DMS153 (cell line): ENCODE measurements around the gene ANO7.

Experiments used
- DNase-seq: peaks from one replicate; lab custom pipeline; 2025; lab: John Stamatoyannopoulos, UW

Gene ANO7

DNA sequence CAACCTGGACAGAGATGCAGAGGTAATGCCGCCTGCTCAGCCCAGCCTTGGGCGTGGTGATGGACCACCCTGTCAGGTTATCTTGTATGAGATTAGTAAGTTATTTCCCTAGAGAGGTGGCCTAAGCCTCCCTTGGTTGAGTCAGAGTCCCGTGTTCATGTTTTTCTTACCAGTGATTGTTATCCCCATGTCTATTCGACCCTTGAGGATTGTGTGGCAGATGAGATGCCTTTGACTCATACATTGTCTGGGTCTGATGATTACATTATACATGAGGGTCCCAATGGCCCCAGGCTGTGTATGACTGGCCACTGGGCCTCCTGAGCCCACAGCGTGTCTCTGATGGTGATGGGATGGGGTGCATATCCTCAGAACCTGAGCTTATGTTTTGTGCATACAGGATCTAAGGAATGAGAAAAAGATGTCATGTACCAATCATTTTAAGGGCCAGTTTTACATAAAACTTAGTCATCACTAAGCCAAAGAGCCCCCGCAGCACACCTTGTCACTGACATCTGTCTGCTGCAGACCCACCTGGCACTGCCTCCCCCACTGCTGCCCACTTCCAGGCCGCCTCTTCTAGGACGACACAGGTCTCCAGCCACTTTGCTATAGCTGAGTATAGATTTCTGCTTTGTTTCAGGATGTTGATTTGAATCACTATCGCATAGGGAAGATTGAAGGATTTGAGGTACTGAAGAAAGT lies 30.5 kb upstream of the ANO7 start:
- DNase-seq = no peak

DNA sequence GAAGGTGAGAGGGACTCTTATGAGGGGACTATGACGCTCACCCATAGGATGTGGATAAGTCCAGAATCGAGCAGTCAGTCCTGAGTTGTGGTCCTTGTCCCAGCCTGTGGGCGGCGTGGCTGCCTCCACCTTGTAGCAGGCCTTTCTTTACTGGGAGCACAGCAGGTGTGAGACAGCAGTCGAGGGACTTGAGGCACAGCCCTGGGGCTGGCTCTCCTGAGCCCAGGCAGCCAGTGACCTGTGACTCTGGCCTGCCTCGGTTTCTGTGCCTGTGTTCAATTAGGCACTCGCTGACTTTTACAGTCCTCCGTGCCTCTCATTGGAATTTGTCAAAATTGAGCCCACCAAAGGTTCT lies 30.0 kb upstream of the ANO7 start:
- no peak for DNase-seq

DNA sequence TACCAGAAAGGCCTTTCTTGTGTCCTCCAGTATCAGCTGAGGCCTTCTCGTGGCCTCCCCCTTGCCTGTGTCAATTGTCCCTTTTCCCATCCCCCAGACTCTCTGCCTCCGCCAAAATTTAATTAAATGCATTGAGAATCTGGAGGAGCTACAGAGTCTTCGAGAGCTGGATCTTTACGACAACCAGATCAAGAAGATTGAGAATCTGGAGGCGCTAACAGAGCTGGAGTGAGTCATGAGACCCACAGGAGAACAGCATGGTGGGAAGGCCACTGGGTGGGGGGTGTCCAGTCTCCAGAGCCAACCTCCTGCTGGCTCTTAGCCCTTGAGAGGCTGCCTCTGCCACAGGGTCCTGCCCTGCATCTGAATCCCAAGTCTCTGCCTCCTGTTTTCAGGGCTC lies 29.4 kb upstream of the ANO7 start:
- no peak for DNase-seq

DNA sequence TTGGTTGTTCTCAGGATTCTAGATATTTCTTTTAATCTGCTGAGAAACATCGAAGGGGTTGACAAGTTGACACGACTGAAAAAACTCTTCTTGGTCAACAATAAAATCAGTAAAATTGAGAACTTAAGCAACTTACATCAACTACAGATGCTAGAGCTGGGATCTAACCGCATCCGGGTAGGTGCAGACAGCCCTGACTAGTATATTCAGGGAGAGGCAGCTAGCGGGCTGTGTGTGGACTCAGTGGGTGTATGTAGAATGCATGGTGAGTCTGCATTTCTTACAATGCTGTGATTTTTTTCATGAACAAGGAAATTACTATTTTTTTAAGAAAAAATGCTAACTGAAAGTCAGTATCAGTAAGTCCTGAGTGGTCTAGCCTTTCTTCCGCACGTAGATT lies 28.2 kb upstream of the ANO7 start:
- DNase-seq = no peak

DNA sequence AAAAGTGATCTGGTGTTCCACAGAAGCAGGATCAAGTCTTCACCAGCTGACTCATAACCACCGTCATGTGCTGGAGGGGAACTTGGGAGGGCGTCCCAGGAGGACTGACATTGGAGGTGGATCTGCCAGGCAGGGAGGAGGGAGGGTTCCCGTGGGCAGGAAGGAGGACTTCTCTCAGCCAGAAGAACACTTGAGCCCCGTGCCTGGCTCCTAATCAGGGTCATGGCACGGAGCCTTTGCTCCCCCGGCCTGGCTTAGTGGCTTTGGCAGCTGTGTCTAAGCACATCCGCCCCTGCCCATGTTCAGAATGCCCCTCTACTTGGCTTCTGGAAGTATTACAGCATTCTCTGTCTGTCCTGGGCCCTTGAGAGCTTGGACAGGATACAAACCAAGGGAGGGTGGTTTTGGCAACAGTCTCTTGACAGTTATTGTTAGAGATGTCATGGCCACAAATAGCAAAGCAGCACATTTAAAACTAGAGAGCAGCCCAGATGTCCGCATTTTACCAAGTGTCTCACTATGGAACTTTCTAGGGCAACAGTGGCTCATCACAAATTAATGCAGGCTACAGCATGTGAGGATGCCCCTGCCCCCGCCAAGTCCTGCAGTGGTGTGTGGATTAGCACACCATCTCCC lies 26.7 kb upstream of the ANO7 start:
- DNase-seq = no peak

DNA sequence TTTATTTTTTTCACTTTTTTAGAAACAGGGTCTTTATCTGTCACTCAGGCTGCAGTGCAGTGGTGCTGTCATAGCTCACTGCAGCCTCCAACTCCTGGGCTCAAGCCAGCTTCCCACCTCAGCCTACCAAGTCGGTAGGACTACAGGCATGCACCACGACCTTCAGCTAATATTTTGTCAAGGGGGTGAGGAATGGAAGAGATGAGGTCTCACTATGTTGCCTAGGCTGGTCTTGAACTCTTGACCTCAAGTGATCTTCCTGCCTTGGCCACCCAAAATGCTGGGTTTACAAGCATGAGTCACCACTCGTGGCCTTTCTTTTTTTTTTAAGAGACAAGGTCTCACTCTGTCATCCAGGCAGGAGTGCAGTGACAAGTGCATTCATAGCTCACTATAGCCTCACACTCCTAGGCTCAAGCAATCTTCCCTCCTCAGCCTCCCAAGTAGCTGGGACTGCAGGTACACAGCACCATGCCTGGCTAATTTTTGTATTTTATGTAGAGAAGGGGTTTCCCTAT lies 24.8 kb upstream of the ANO7 start:
- DNase-seq = no peak

DNA sequence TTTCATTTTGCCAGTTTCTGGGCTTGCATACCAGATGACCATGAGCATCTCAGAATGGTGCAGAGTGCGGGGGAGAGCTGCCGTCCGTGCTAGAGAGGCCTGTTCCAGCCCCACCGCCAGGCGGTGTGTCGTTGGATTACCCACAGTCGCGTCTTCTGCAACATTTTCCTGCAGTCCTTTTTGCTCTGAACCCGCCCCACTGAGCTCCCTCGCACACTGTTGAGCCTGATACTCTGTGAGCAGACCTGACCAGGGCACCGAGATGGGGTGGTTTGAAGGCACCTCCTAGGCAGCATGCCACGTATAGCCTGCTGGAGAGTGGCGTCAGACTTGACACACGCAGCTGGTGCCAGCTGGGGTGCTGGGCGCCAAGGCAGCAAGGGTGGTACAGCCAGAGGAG lies 20.1 kb upstream of the ANO7 start:
- no peak for DNase-seq

DNA sequence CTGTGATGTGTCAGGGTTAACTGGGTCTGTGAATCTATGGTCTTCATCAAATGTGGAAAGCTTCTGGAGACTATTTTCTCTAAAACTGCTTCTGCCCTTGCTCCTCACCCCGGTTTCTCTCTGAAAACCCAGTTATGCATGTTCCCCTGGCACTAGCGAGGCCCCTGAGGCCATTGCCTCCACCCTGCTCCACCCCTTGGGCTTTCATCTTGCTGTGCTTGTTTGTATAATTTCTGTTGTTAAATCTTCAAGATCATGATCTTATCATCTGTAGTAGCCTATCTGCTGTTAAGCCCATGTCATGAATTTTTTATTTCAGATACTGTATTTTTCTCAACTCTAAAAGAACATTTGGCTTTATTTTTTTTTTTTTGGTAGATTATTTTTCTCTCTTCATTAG lies 14.9 kb upstream of the ANO7 start:
- DNase-seq = no peak

DNA sequence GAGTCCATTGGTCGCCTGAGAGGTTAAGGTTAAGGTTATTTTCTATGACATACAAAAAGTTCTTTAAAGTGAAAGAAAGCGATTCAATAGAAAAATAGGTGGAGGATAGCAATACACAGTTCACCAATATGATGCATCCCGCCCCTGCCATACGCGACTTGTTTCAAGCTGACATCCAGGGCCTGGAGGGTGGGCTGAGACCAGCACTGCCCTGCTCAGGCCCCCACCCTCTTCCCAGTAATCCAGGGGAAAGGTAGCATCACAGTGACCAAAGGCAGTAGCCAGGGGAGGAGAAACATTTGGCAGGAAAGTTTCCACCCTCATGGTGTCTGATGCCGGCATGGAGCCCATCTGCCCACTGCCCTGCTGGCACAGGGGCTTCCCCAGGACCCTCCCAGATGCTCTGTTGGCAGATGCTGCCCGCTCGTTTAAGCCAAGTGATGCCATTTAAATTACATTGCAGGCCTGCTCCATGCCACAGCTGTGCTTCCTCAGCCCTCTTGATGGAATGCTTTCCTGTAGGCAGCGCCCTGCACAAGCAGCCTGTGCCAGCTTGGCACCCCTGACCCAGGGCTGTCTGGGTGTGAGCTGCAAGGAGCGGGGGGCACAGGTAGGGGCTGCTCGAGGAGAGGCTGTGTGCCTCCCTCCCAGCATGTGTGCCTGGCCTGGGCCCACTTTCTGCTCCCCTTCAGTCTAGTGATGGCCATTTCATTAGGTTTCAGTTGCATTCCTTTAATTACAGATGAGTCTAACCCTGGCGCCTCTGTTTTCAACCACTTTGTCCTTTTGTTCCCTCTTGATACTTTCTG lies 10.7 kb upstream of the ANO7 start:
- DNase-seq = no peak

DNA sequence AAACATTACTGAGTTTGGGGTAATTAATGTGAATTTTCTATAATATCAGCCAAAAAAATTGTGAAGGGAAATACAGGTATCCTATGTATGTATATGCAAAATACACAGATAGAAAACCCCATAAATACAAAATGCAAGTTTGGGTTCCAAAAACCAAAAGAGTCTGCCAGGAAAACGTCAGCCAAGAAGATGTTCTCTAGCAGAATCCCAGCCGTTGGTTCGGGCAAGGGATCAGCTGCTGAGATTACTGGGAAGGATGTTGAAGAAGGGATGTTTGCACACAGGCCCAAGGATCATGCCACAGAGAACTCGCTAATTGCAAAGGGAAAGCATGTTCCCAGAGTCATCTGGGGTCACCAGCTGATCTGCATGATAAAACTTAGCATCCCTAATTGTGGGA lies 9.5 kb upstream of the ANO7 start:
- DNase-seq = no peak

DNA sequence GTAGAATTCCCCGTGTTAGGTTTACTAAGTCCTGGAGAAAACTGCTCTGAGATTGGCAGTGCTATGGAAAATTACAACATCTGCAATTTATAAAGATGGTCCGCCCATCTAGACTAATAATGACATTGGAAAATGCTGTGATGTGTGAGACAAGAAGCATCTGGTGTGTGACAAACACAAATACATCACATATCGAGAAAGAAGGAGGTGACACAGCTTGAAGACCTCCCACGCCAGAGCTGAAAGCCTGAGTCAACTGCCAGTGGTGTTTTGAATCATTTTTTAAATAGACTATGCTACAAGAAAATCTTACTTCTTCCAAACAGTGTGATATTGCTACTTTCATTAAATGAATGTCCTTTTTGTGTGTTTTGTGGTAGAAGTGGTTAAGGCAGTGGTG lies 8.6 kb upstream of the ANO7 start:
- no peak for DNase-seq

DNA sequence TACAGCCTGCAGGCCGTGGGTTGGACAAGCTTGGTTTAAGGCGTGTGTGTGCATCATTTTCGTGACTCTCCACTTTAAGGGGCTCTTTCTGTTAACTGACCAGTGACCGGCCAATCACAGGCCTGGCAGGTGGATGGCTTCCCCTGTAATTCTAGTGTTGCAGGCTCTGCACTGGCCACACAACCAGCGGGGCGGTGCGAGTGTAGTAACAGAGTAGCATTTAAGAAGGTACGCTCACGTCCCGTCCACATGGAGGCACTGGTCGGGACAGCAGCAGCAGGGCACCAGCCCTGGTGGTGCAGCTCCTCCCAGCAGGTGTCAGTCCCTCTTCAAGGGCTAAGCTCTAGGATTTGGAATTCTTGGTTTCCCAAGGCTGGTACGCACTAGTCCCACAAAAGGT lies 8.0 kb upstream of the ANO7 start:
- DNase-seq = no peak

DNA sequence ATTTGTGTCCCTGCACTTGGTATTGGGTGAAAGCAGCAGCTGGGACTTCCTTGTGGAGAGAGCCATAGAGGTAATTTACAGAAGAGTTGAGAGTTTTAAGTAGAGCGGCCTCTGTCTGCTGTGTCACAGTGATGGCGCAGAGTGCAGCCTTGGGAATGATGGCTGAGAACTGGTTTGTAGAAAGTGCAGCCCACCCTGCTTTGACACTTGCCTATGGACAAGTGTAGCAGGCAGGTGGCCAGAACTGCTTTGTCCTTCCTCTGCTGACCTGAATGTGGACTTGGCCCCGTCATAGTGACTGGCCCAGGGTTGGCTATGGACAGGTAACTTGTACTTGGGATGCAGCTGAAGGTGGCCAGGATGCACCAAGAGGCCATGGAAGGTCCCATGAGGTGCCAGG lies 6.4 kb upstream of the ANO7 start:
- DNase-seq = no peak

DNA sequence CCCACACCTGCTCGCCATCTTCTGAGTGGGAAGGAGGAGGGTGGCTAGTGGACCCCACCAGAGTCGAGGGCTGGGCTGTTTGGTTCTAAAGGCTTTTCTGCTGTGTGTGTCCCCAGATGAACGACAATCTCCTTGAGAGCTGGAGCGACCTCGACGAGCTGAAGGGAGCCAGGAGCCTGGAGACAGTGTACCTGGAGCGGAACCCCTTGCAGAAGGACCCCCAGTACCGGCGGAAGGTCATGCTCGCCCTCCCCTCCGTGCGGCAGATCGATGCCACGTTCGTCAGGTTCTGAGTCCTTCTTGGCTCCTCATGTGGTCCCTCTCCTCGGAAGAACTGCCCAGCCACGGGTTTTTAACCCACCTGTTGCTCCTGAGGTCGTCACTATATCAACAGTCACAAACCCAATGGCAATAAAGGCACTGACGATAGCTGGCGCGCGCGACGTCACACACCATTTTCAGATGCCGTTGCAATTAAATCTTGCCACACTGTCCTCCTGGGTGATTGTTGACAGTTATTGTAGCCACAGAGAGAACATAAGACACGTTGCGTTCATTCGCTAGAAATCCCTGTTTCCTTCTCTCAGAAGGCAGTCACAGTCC lies 5.8 kb upstream of the ANO7 start:
- DNase-seq = no peak

DNA sequence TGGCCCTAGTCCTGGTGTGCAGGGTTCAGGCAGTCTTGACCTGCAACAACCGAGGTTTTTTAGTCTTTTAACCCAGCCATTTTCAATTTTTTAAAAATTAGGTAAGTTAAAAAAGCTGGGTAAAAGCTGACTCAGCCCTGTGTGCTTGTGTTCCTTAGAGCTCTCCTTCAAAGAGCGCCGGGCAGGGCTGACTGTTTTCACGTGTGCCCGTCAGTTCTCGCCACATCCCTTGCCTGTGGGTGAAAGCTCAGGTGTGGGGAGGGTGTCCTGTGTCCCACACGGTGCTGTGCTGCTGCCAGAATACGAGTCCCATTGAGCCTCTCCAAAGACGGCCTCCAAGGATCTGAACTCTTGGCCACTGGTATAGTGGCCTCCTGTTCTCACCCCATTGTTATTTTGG lies 5.3 kb upstream of the ANO7 start:
- DNase-seq = no peak

DNA sequence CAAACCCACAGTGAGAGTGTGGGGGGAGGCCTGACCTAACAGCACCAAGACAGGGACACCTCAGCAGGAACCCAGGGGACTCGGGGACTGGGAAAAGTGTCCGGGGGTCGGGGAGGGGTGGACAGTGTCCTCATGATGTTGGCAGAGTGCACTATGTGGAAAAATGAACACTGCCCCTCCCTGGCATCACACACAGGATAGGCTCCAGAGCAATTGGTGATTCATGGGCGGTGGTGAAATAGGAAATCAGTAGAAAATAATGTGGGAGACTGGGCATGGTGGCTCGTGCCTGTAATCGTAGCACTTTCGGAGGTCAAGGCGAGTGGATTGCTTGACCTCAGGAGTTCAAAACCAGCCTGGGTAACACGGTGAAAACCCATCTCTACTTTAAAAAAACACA lies 3.6 kb upstream of the ANO7 start:
- DNase-seq = no peak

DNA sequence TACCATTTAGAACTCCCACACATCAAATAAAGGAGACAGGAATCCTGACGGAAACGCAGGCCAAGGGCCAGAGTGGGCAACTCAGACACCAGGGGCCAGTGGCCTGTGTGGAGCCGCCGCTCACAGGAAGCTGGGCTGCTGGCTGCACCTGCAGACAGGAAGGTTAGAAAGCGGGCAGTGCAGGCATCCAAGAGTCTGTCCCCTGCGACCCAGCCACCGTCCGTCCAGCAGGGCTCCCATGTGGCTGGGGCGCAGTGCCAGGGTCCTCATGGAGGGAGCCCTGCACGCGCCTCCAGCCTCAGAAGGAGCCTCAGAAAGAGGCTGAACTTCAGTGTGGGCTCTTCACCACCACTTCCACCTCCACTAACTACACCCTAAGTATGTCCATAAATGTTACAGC lies 2.5 kb upstream of the ANO7 start:
- no peak for DNase-seq

DNA sequence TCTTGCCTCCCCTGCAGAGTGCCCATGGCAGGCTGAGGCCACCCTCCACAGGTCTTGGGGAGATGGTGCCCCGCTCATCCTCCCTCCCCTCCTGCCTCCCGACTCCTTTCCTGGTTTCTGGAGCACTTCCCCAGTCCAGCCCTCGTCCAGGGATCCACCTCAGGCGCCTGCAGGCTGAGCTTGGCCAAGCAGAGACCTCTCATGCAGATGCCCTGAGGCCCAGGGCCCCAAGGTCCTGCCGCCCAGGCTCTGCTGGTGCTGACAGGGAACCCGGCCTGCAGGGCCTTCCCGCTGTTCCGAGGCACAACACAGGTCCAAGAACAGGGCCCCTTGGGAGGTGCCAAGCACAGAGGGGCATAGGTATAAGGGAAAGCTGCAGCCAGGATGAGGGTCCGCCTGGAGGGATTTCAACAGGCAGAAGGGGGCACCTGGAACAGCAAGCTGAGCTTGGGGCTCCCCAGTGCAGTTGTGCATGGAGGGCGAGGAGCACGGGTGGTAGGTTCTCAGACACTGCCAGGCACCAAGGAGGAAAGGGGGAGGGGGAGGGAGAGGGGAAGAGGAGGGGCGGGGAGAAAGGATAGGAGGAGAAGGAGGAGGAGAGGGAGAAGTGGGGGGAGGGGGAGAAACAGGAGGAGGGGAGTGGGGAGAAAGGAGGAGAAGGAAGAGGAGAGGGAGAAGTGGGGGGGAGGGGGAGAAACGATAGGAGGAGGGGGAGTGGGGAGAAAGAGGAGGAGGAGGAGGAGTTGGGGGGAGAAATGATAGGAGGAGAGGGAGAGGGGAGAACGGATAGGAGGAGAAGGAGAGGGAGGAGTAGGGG lies 1.2 kb upstream of the ANO7 start:
- DNase-seq = no peak

DNA sequence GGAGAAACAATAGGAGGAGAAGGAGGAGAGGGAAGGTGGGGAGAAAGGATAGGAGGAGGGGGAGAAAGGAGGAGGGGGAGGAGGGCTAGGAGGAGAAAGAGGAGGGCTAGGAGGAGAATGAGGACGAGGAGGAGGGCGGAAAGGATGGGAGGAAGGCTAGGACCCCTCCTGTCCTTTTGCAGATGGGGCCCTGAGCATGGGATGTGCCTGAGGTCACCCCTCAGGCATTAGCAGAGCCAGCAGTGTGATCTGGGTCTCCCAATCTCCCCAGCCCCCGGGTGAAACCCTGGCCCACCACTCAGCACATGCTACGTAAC lies 601 bp upstream of the ANO7 start:
- DNase-seq = no peak

DNA sequence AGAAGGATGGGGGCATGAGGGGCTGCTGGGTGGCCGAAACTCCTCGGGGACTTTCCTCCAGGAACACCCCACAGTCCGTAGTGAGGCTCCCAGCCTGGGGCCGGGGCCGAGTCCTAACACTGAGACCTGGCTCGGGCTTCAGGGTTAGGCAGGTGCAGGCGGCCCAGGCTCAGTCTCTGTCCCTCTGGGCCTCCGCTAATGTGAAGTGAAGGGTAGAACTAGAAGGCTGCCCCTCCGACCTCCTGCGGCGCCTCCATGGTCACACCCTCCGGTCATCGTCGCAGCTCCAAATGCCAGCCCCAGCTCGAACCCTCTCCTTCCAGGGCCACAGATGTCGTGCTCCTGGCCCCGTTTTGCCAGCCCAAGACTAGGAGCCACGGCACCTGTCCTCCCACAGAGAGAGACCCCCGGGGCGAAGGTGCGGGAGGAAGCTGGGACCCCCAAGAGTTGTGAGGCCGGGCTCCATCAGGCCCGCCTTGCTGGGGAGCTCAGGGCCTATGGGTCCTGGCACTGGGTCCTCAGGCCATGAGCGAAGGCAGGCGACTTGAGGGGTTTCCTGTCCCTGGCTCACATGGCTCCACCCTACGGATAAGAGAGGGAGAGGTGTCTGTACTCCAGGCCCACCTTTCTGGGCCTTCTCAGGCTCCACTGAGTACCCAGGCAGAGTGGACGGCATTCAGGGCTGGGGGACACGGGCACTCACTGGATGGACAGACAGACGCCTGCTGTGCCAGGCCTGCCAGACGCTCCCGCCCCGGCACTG lies 797 bp downstream of the ANO7 start:
- DNase-seq = no peak

DNA sequence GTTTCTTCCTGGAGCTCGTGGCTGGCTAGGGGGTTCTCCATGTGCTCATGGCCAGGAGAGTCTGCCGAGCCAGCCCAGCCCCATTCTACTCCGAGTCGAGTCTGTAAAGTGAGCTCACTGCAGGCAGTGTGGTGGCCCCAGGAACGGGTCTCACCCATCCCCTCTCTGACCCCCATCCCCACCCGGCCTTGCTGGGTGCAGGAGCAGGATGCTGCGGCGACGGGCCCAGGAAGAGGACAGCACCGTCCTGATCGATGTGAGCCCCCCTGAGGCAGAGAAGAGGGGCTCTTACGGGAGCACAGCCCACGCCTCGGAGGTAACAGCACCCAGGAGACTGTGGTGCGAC lies 1.4 kb downstream of the ANO7 start:
- DNase-seq = no peak
